ENCODE measurements around the gene MACROH2A1.

Gene MACROH2A1

DNA sequence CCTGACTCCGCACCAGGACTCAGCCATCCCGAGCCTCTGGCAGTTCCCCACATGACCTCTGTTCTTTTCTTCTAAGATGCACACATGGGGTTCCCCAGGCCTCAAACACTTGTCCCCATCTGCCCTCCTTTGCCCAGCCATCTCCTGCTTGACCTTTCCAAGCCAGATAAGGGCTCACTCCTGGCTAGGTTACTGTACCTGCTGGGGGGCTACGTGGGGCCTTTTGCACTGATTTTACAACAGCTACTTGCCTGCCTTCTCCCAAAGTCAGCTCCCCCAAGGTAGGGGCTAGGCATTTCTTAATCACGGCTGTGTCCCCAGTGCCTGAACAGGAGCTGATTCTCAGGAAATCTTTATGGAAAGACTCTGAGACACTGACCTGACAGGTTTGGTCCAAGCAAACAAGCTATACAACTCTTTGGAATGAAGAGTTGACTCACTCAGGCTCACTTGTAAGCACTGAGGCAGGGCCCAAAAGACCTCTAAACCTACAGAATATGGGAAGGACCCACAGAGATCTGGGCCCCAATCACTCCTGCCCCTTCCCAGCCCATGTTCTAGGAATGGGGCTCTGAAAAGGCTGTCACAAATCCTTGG, 2.5 kb downstream of the MACROH2A1 start:
- DNase-seq: no peak

DNA sequence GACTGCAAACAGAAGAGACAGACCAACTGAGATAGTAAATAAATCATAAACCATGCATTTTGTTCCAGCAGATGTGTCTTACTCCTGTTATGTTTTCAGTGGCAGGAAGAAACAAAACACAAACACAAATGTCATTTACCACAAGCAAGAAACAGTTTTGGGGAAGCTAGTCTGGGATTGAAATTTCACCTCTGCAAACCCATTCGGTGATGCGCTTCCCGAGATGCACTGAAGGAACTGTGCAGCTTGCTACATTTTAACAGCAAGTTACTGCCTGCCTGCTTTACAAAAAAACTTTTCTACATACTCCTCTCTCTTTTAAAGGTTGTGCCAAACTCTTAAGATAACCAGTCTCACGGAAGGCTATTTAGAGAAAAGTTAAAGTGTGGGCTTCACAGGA, 3.2 kb downstream of the MACROH2A1 start:
- no peak for DNase-seq

- no peak for DNase-seq
Measured at GRCh38 chr5:135395451-135395850, 3.6 kb downstream of the MACROH2A1 start.

- no peak for DNase-seq
Measured at GRCh38 chr5:135394095-135394494, 4.9 kb downstream of the MACROH2A1 start.

- no peak for DNase-seq
Measured at GRCh38 chr5:135393691-135394090, 5.3 kb downstream of the MACROH2A1 start.

DNA sequence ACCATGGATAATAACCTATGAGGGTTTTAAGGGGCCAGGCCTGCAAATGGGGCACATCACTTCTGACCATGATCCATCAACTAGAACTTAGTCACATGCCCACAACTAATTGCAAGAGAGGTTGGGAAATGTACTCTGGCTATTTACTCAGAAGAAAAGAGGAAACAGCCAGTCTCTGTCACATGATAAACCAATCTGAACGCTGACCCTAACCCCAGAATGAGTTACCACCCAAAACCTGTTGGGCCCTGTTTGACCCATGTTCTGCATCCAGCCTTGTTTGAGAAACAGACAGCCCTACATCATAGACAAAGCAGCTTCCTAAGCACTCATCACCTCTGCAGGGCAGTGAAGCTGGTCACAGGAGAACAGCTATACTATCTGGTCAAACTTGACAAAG, 5.8 kb downstream of the MACROH2A1 start:
- no peak for DNase-seq

GRCh38 chr5:135392256-135392655, 6.8 kb downstream of the MACROH2A1 start:
- DNase-seq: peak; percentile 24

GRCh38 chr5:135391869-135392255, 7.2 kb downstream of the MACROH2A1 start:
- no peak for DNase-seq

- no peak for DNase-seq
Measured at GRCh38 chr5:135391116-135391868, 7.7 kb downstream of the MACROH2A1 start.

GRCh38 chr5:135388860-135389435, 10.1 kb downstream of the MACROH2A1 start:
- no peak for DNase-seq

- DNase-seq: no peak
Measured at GRCh38 chr5:135387629-135387960, 11.4 kb downstream of the MACROH2A1 start.

DNA sequence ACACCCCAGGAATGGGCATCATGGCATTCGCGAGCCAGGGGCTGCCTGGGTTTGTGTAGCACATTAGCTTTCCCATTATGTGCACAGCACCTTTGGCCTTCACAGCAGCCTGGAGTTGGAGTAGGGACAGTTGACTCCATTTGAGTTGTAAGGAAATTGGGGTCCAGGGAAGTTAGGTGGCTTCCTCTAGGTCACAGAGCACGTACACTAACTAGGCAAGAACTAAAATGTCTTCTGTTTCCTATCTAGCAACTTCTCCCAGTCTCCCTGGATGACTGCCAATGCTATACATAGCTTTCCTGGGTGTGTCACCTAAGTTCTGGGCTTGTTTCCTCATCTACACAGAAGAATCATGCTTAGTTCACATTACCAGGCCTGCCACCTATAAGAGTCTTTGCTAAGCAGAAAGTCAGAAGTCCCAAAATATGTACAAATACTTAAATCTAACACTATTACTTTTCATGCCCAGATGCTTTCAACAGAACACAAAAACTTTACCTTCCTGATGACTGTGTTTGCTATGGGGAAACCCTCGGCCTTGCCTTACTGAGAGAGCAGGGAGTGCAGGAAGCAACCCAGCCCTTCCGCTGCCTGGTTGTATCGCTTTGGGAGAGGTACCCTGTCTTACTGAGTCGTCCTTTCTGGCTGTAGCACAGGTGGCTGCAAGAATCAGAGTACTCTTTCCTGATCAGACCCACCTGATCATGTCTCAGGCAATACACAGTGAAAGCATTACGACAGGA, 12.0 kb downstream of the MACROH2A1 start:
- no peak for DNase-seq

DNA sequence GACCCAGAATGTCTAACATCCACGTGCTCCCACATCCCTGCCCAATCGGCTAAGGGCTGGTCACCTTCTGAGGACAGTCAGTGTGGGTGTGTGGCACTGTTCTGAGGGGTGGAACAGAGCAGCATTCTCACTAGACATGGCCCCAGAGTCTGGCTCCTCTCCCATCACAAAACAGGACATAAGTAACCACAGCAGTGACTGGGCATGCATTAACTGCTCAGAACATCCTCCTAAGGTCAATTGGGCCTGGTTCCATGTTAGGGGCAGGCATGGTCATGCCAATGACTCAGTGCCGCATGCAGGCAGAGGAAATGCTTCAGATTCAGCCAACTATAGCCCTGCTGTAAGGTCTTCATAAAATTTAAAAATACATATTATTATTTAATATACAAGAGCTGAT, 12.9 kb downstream of the MACROH2A1 start:
- DNase-seq: no peak

GRCh38 chr5:135385576-135385975, 13.5 kb downstream of the MACROH2A1 start:
- DNase-seq: no peak

DNA sequence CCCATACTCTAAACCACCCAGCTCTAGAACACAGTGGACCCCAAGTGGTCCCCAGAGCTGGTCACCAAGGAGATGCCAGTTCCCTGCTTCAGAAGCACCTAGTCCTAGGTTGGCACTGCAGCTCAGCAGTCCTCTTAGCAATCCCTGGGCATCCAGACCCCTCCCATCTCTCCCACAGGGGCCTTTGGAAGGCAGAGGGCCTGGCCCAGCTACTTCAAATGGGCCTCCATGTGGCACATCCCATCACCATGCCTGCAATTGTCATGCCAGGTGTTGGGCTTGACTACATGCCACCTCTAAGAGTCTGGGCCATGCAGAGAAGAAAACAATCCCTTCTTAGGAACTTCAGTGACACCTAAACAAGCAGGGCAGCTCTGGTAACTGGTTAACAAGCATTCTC, 14.1 kb downstream of the MACROH2A1 start:
- DNase-seq: no peak

GRCh38 chr5:135383803-135384495, 15.1 kb downstream of the MACROH2A1 start:
- no peak for DNase-seq

DNA sequence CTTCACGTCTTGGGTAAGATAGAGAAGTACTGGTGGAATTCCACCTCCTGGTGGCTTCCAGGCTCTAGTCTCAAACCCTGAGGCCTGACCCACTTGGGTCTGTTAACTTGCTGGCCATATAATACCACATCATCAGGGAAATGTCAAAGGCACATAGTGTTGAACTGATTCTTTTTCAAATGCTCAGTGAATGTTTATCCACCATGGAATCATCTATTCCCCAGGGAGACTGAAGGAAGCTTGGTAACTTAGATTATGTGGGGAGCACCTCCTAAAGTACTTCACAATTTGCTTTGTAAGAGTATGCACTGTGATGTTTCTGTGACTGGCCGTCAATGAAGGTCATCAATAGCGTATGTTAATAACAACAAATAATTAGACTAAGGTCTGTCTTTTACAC, 16.1 kb downstream of the MACROH2A1 start:
- no peak for DNase-seq

- no peak for DNase-seq
Measured at GRCh38 chr5:135382106-135382790, 16.8 kb downstream of the MACROH2A1 start.

DNA sequence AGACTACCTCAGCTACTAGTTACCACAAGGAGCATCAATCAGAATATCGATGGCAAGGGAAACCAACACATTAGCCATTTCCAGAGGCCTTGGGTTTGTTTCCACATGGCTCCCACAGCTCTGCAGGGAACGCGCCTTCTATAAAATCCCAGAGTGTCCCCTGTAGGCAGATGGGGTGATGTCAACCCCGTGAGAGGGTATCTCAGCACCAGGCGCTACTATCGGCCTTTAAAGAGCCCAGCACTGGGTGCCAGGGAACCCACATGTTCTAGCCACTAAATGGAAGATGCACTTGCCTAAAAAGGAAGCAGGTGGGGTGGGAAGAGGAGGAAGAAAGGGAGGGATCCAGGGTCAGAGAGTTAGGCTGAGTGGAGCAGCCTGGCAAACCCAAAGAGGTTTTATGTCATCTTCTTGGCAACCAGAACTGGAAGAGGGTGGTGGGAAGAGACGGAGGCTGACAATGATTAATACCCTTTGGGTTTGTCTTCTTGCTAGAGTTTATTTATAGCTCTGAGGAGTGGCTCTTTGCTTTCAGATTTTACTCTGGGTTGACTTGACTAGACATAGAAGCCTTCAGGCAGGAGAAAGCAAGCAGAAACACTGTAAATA, 19.9 kb downstream of the MACROH2A1 start:
- no peak for DNase-seq

DNA sequence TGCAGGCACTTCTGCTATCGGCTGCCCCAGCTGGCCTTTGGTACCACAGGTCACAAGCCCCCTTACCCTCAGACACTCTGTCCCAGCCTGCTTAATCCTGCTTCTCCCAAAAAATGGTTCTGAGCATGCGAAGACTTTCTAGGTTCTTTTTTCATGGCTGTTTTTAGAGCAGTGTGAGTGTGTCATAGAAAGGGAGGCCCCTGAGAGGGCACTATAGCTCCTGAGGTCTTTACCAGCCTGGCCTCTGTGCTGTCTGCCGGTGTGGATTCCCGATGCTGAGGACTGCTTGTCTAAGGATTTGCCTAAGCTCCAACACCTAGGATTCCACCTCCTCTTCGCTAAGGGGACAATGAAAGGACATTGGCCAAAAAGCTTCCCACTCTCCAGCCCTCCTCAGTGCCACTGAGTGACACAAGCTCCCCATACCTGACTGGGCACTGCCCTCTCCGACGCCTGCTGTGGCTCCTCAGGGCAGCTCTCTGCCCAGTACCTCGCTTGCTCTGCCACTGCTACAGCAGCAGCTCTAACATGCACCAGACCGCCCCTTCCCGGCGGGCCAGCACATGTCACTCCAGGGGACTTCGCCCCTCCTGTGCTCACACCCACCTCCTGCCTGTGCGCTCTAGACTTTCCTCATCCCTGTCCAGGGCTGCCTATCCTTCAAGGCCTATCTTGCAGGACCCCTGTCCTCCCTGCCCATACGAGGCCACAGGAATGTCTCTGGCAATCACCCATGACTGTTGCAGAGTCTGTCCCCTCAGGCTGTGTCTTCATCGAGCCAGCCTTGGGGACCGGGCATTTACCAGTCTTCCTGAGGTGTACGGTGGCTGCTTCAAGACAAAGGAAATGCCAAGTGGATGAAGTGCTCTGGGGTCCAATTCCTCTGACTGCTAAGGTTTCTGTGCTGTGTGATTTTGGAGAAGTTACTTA, 21.0 kb downstream of the MACROH2A1 start:
- no peak for DNase-seq
